Measurements from ENCODE around the gene ATG4A. TPM values are rescaled to one million over a fixed set of nuclear protein-coding genes. Genes with fewer than 3 reads are reported as not detected.

The ATG4A gene
- total and polyA plus RNA-seq, 9 of the 15 experiments (the other 6 are each of a cell fraction or from before 2014, with no cell fraction given): 7.3 to 24.5 (median 16.6) TPM

- Histone ChIP-seq H3K9ac (ENCODE audit: insufficient read depth in 1 of 2, low read depth in 2 of 2, low read length in 2 of 2) (no peak overlapping the region), H2AFZ (ENCODE audit: low read depth, low read length) (no peak overlapping the region), H3K4me2 (ENCODE audit: insufficient read depth, low read length) (no peak overlapping the region), H3K4me3 (no peak overlapping the region), H3K27me3 (ENCODE audit: control insufficient read depth in 2 of 2, insufficient read depth in 2 of 2, low read length in 2 of 2) (no peaks in the 10 kb centered on the region), H3K36me3 (ENCODE audit: control insufficient read depth, insufficient read depth, low read length) (peaks cover 16% of the 10 kb centered on the region; the same call in 2 of the 3 replicates), H3K27ac (ENCODE audit: extremely low read depth, low read depth, low read length) (no peak overlapping the region), H3K9me3 (replicated peaks; ENCODE audit: control insufficient read depth, insufficient read depth, low read depth, low read length) (no peaks in the 10 kb centered on the region), H4K20me1 (replicated peaks; ENCODE audit: control insufficient read depth, insufficient read depth, low read length) (no peaks in the 10 kb centered on the region), H3K79me2 (ENCODE audit: control insufficient read depth, insufficient read depth, low read length) (no peaks in the 10 kb centered on the region), H3K4me1 (replicated peaks in 1 of 2; ENCODE audit: control insufficient read depth in 2 of 2, insufficient read depth in 2 of 2, low read length in 2 of 2) (no peaks in the 10 kb centered on the region), H3K9me1 (ENCODE audit: control insufficient read depth, insufficient read depth, low read length) (no peaks in the 10 kb centered on the region)
- DNase-seq (ENCODE audit: extremely low read depth in 1 of 4, low spot score in 3 of 4) (no peak), FAIRE-seq (no peak), ATAC-seq (no peak)
- POLR2A ChIA-PET: interaction anchor here (0.7 kb wide), 1 partner anchor 9 kb away, joined by 3 read pairs; no protein-coding TSS in a partner anchor
- WGBS (ENCODE audit: insufficient coverage, low coverage, missing lambda C conversion rate): 42% methylated on average over 2 of the region's 2 CpGs
- no TSS peak for BruUV-seq (replicated peaks)
- TF ChIP-seq KHSRP (IDR thresholded peaks at IDR 0.05) (no peak), ARID3B (CRISPR knock-in tag; IDR thresholded peaks at IDR 0.05; ENCODE audit: borderline replicate concordance) (no peak), PKNOX1 (IDR thresholded peaks at IDR 0.05) (no peak), MBD1 (CRISPR knock-in tag; IDR thresholded peaks at IDR 0.05) (no peak), CCAR2 (IDR thresholded peaks at IDR 0.05; ENCODE audit: low read depth, low read length) (no peak), PHB (CRISPR knock-in tag; IDR thresholded peaks at IDR 0.05) (no peak), SIN3A (IDR thresholded peaks at IDR 0.05; ENCODE audit: borderline replicate concordance in 2 of 2, control insufficient read depth in 1 of 2, low read depth in 2 of 2, low read length in 2 of 2) (no peak), ZSCAN29 (IDR thresholded peaks at IDR 0.05) (no peak), ZNF668 (CRISPR knock-in tag; IDR thresholded peaks at IDR 0.05) (no peak), ESRRA (IDR thresholded peaks at IDR 0.05; ENCODE audit: borderline replicate concordance, low read depth) (no peak), SAFB2 (IDR thresholded peaks at IDR 0.05; ENCODE audit: borderline replicate concordance, low read depth, low read length, severe bottlenecking) (no peak), KLF10 (CRISPR knock-in tag; IDR thresholded peaks at IDR 0.05) (no peak), MECOM (CRISPR knock-in tag; IDR thresholded peaks at IDR 0.05) (no peak), ZNF518B (CRISPR knock-in tag; IDR thresholded peaks at IDR 0.05) (no peak)
- in situ Hi-C loops (cut with MboI): no loop called here
- intact Hi-C loops (cut with micrococcal nuclease): no loop called here
- CTCF ChIA-PET (ENCODE audit: low intra/inter-chr PET ratio): no interaction called here
Measured at GRCh38 chrX:108081110-108081509, 10.5 kb upstream of the ATG4A start.

Data from K562 (cell line).